IPS DF 19.7 (cell line): Measurements from ENCODE around the gene ZNF561.
"Not testable (repeated sequence)": the region's sequence is repeated elsewhere in the genome, so short reads cannot be mapped to it uniquely, and the experiment has no call there.

ENCODE experiments used
- DNase-seq: peaks from one replicate; pipeline ENCODE4 v3.0.0-alpha.2; 2013; ENCODE audit warnings: low read depth, low spot score

ZNF561 gene

DNA sequence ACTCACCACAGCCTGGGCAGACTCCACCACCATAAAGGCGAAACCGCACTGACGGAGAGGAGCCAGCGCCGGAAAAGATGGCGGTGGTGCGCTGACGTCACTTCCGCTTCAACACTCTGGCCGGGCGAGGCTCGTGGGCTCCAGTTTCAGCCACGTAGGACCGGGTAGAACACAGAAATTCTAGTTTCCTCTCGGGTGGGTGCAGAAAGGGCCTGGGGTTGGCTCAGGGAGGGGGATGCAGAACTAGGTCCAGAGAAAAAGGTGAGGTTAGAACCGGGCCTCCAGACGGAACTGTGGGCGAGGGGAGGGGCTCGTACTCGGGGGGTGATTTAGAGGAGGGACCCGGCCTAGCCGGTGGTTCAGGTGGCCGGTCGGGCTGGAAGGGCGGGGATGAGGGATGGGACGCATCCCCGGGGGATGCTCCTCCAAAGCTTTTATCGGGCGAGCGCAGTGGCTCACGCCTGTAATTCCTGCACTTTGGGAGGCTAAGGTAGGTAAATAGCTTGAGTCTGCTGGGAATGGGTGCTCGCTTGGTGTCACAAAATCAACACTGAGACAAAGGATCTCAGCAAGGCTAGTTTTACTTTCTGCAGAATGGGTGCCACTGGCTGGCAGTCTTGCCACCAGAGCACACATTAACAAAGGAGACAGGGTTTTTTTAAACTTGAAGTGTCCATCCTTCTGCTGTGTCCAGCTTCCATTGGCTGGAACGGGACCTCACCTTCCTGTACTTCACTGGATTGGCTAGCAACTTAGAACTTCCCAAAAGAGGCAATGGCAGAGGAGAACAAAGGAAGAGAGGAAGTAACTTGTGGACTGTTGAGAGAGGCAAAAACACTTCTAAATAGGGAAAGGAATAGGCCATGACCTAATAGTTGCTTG is at the start of gene ZNF561:
TSS of gene ZNF561 (minus strand) at position 77 of the 882 bp plus-strand sequence. CDS start 1,776 bp downstream, outside the sequence.
- DNase-seq = peak; percentile 71

DNA sequence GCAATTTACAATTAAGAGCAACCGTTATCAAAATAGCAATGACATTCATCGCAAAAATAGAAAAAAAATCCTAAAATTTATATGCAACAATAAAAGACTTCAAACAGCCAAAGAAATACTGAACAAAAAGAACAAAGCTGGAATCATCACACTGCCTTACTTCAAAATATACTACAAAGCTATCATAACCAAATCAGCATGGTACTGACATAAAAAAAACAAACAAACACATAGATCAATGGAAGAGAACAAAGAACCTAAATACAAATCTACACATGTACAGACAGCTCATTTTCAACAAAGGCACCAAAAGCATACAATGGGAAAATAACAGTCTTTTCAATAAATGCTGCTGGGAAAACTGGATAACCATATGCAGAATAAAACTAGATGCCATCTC is 47.5 kb upstream of the ZNF561 start:
- no peak for DNase-seq

DNA sequence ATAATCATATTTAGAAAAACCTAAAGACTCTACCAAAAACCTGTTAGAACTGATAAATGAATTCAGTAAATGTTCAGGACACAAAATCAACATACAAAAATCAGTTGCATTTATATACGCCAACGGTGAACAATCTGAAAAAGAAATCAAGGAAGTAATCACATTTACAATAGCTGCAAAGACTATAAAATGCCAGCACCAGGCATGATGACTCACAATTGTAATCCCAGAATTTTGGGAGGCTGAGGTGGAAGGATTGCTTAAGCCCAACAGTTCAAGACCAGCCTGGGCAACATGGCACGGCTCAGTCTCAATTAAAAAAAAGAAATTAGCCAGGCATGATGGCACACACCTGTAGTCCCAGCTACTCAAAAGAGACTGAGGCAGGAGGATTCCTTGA is 46.9 kb upstream of the ZNF561 start:
- no peak for DNase-seq

DNA sequence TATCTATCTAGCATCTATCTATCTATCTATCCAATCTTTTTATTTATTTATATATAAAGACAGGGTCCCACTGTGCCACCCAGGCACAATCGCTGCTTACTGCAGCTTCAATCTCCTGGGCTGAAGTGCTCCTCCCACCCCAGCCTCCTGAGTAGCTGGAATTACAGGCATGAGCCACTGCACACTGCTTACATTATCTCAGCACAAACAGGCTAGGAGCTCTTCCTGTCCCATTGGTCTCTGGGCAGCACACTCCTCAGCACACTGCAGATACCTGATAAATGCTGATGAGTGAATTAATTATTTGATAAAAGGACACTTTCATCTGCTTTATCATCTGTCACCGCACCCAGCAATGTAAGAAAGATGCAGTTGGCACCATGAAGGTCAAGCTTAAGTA is 37.7 kb upstream of the ZNF561 start:
- no peak for DNase-seq

DNA sequence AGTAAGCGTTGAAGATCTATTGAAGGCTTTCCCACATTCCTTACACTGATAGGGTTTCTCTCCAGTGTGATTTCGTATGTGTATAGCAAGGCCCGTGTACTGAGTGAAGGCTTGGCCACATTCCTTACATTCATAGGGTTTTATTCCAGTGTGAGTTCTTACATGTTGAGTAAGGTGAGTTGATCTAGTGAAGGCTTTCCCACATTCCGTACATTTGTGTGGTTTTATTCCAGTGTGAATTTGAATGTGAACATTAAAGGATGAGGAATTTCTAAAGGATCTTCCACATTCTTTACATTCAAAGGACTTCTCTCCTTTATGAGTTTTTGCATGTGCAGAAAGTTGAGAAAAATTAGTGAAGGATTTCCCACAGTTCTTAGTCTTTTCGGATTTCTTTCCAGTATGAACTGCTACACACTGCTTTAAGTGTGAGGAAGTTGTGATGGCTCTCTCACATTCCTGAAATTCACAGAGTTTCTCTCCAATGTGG is 32.1 kb upstream of the ZNF561 start:
- not testable (repeated sequence) for DNase-seq

DNA sequence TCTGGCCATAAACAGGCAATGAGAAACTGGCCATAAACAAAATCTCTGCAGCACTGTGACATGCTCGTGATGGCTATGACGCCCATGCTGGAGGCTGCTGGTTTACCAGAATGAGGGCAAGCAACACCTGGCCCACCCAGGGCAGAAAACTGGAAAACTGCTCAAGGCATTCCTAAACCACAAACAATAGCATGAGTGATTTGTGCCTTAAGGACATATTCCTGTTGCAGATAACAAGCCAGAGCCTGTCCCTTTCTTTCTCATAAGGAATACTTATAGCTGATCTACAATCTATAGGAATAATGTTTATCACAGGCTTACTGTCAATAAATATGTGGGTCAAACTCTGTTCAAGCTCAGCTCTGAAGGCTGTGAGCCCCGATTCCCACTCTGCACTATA is 30.4 kb upstream of the ZNF561 start:
- not testable (repeated sequence) for DNase-seq

DNA sequence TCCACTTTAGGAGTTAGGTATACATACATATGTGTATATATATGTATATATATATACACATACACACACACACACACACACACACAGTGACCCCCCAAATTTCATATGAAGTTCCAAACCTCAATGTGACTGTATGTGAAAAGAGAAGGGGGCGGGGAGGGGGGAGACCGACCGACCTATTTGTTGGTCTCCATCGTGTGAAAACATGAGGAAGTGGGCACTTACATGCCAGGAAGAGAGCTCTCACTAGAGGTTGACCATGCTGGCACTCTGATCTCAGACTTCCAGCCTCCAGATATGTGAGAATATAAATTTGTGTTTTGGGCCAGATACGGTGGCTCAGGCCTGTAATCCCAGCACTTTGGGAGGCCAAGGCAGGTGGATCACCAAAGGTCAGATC is 29.3 kb upstream of the ZNF561 start:
- DNase-seq = no peak

DNA sequence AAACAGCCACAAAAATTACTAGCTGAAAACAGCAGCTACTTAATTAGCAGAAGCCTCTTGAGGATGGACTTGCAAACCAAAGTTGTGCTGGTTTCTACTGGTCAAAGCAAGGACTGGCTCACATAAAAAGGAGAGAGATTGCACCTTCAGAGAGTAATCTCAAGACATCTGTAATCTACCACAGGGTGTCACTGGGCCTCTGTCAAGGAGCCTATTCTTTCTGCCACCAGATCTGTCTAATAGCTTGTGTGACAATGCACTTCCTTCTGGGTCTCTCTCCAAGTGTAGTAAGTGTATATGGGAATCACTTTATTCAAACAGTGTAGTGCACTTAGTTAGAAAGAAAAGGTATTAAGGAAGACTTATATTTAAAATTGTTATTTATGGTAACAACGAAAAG is 24.4 kb upstream of the ZNF561 start:
- no peak for DNase-seq

DNA sequence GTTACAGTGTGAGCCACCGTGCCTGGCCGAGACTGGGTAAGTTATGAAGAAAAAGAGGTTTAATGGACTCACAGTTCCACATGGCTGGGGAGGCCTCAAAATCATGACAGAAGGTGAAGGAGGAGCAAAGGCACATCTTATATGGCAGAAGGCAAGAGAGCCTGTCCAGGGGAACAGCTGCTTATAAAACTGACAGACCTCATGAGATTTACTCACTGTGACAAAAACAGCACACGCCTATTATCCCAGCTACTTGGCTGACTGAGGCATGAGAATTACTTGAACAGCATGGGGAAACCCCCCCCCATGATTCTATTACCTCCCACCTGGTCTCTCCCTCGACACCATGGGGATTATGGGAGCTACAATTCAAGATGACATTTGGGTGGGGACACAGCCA is 23.4 kb upstream of the ZNF561 start:
- DNase-seq = no peak

DNA sequence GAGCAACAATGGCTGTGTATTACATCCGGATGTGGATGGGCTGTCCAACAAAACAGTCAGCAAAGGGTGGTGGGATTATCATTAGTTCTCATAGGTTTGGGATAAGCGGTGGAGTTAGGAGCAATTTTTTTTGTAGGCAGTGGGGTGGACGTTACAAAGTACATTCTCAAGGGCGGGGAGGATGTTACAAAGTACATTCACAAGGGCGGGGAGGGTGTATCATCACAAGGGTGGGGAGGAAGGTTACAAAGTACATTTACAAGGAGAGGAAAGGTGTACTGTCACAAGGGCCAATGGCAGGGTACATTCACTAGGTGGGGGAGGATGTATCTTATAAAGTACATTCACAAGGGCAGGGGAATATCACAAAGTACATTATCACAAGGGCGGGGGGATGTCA is 20.8 kb upstream of the ZNF561 start:
- no peak for DNase-seq

DNA sequence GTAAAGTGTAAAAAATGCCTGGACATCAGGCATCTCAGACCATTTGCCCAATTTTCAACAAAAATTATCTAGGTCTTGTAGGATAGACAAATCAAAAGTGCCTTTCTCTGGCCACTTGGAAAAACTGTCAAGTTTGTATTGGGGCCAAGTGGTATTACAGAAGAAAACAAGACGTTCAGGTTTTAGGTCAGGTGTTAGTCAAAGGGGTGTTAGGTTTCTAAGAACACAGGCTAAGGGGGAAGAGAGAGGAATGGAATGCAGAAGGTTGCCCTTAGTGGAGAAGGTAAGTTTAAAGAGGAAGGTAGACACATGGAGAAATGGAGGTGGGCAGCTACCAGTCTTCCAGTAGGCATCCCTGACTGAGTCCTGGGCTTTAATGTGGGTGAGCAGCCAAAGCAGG is 19.9 kb upstream of the ZNF561 start:
- DNase-seq = no peak

DNA sequence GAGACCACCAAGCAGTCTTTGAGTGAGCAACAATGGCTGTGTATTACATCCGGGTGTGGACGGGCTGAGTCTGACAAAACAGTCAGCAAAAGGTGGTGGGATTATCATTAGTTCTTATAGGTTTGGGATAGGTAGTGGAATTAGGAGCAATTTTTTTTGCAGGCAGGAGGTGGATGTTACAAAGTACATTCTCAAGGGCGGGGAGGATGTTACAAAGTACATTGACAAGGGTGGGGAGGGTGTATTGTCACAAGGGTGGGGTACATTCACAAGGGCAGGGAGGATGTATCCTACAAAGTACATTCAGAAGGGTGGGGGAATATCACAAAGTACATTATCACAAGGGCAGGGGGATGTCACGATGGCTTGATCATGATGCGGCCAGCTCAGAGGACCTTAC is 15.0 kb upstream of the ZNF561 start:
- DNase-seq = no peak

DNA sequence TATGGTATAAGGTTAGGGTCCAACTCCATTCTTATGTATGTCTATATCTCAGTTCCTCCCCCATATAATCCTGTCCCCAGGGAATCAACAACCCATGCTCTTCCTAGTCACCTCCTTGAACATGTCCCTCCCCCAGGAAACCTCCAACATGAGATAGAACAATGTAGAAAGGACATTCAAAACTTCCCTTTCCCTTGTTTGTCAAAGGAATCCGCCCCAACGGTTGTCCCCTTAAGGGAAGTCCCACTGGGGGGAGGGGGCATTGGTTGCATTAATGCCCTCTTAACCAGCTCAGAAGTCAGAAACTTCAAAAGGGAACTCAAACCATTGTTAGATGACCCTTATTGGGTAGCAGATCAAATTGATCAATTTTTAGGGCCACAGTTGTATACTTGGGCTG is 6.8 kb upstream of the ZNF561 start:
- no peak for DNase-seq

DNA sequence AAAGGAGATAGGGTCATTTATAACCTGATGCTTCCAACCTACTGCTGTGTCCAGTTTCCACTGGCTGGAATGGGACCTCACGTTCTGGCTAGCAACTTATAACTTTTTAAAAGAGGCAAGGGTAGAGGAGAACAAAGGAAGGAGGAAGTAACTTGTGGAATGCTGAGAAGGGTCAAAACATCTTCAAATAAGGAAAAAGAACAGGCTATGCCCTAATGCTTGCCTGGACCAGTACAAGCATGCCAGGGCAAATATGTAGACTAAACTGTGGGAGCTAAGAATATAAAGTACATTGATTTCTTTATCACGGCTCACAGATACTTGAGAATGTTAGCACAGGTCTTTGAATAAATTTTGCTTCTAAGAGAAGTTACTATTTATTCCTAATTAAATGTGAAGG is 1.5 kb upstream of the ZNF561 start:
- no peak for DNase-seq

DNA sequence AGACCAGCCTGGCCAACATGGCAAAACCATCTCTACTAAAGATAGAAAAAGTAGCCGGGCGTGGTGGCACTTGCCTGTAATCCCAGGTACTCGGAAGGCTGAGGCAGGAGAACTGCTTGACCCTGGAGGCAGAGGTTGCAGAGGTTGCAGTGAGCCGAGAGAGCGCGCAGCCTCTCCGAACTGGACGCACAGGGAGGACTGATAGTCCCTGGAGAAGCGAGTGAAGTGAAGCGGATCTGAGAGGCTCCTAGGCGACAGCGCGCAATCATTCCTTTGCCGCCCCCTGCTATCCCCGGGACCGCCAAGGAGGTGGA is 233 bp downstream of the ZNF561 start:
- DNase-seq = no peak

DNA sequence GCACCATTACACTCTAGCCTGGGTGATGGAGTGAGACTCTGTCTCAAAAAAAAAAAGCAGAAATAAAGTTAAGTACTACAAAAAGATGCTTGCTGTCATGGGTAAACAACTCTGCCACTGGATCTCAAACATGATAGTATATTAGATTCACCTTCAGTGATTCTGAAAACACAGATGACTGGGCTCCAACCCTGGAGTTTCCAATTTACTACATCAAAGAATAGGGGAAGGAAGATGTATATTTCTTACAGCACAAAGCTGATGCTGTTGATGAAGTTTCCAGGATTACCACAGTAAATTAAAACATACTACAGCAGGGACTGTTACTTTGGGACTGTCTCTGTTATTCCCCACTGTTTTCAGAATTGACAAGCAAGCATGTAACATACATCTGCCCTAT is 5.2 kb downstream of the ZNF561 start:
- no peak for DNase-seq

DNA sequence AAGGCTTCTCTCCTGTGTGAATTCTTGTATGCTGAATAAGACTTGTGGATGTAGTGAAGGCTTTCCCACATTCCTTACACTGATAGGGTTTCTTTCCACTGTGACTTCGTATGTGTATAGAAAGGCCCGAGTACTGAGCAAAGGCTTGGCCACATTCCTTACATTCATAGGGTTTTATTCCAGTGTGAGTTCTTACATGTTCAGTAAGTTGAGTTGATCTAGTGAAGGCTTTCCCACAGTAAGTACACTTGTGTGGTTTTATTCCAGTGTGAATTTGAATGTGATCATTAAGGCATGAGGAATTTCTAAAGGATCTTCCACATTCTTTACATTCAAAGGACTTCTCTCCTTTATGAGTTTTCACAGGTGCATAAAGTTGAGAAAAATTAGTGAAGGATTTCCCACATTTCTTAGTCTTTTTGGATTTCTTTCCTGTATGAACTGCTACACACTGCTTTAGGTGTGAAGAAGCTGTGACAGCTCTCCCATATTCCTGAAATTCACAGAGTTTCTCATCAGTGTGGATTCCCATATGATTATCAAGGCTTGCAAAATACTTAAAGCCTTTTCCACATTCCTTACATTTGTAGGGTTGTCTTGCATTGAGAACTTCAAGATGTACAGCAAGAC is 10.4 kb downstream of the ZNF561 start:
- DNase-seq = no peak

DNA sequence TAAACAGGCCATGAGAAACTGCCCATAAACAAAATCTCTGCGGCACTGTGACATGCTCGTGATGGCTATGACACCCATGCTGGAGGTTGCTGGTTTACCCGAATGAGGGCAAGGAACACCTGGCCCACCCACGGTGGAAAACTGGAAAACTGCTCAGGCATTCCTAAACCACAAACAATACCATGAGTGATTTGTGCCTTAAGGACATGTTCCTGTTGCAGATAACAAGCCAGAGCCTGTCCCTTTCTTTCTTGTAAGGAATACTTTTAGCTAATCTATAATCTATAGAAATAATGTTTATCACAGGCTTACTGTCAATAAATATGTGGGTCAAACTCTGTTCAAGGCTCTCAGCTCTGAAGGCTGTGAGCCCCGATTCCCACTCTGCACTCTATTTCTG is 12.1 kb downstream of the ZNF561 start:
- no peak for DNase-seq

DNA sequence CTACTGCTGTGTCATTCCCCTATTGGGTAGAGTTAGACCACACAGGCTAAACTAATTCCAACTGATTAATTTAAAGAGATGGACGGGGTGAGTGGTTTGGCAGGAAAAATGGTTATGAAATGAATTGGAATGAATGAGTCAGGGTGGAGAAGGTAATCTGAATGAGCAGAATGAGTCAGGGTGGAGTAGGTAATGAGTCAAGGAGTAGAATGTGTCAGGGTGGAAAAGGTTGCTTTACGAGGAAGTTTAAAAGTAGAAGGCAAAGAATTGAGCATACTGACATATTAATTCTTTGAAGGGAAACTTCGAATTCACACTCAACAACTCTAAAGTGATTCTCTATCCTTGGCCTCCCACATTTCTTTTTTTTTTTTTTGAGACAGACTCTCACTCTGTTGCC is 24.0 kb downstream of the ZNF561 start:
- DNase-seq = no peak

DNA sequence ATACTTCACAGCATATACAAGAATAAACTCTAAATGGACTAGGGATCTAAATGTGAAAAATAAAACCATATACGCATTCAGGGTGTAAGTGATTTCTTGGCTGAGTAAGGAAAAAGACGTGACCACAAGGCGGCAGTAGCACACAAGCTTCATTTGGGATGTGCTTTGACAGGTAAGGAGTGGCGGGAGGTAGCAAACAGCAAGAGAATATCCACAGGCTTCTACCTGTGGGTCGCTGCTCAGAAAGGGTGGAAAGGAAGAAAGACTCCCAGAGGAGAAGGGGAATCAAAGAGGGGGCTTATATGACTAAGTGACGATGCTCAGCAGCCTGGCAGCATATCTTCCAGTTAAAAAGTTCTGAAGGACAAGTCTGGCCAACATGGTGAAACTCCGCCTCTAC is 34.3 kb downstream of the ZNF561 start:
- DNase-seq = peak; percentile 54

DNA sequence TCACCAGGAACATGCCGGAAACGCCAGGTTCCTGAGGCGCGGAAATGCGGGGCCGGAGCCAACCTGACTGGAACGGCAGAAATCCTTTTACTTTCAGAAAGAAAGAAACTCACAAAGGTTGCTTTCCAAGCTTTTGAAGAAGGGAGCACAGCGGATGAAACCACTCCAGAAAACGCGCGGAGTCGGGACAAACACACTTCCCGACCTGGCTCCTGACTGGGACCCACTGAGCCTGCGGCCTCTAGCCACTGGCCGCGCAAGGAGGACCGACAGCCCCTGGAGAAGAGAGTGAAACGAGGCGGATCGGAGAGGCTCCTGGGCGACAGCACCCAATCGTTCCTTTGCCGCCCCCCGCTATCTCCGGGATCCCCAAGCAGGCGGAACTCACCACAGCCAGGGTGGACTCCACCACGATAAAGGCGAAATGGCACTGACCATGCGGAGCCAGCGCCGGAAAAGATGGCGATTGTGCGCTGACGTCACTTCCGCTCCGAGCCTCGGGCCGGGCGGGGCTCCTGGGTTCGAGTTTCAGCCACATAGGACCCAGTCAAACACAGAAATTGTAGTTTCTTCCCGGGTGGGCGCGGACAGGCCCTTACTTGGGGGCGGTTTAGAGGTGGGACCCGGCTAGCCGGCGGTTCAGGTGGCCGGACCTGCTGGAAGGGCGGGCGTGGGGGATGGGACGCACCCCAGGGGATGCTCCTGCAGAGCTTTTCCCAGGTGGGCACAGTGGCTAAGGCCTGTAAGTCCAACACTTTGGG is 36.8 kb downstream of the ZNF561 start, which contains the start of gene ZNF121:
TSS of gene ZNF121 (minus strand) at position 432 of the 761 bp plus-strand sequence. CDS start 16,407 bp downstream, outside the sequence.
- peak; percentile 68 for DNase-seq

DNA sequence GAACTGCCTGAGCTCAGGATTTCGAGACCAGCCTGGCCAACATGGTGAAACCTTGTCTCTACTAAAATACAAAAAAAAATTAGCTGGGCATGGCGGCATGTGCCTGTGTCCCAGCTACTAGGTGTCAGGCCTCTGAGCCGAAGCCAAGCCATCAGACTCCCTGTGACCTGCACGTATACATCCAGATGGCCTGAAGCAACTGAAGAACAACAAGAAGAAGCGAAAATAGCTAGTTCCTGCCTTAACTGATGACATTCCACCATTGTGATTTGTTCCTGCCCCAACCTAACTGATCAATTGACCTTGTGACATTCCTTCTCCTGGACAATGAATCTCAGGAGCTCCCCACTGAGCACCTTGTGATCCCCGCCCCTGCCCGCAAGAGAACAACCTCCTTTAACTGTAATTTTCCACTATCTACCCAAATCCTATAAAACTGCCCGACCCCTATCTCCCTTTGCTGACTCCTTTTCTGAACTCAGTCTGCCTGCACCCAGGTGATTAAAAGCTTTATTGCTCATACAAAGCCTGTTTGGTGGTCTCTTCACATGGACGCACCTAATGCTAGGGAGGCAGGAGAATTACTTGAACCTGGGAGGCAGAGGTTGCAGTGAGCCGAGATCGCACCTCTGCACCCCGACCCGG is 38.8 kb downstream of the ZNF561 start:
- not testable (repeated sequence) for DNase-seq
